Measurements from ENCODE around the gene PRMT3.

The PRMT3 gene

DNA sequence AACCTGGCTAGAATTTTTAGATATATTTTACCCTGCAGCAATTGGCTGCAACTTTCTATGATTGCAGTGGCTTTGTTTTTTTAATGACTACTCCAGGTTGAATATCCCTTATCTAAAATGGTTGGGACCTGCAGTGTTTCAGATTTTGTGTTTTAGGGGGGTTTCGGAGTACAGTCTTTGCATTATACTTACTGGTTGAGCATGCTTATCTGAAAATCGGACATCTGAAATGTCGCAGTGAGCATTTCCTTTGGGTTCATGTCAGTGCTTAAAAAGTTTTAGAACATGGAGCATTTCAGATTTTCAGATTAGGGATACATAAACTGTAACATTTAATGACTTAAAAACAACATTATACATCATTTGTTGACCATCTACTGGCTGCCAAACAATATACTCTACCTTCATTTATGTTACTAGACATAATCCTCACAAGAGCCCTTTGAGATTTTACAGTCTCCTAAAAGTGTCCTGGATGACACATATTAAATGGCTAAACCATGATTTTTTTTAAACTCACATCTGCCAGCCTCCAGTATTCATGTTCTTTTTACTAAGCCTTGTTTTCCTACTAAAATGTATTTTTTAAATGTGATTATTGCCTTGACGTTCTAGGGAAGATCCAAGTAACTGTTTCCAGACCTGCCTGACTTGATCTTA is 66.3 kb downstream of the PRMT3 start:
- no peak for DNase-seq (ENCODE audit: extremely low read depth, low read depth)
- no peak overlapping the region for H3K4me3 ChIP-seq (replicated peaks; ENCODE audit: low read depth, low read length)
- TF ChIP-seq, protein P1, sequence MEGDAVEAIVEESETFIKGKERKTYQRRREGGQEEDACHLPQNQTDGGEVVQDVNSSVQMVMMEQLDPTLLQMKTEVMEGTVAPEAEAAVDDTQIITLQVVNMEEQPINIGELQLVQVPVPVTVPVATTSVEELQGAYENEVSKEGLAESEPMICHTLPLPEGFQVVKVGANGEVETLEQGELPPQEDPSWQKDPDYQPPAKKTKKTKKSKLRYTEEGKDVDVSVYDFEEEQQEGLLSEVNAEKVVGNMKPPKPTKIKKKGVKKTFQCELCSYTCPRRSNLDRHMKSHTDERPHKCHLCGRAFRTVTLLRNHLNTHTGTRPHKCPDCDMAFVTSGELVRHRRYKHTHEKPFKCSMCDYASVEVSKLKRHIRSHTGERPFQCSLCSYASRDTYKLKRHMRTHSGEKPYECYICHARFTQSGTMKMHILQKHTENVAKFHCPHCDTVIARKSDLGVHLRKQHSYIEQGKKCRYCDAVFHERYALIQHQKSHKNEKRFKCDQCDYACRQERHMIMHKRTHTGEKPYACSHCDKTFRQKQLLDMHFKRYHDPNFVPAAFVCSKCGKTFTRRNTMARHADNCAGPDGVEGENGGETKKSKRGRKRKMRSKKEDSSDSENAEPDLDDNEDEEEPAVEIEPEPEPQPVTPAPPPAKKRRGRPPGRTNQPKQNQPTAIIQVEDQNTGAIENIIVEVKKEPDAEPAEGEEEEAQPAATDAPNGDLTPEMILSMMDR (IDR thresholded peaks at IDR 0.05; ENCODE audit: low read depth, low read length, missing control alignments) = no peak

DNA sequence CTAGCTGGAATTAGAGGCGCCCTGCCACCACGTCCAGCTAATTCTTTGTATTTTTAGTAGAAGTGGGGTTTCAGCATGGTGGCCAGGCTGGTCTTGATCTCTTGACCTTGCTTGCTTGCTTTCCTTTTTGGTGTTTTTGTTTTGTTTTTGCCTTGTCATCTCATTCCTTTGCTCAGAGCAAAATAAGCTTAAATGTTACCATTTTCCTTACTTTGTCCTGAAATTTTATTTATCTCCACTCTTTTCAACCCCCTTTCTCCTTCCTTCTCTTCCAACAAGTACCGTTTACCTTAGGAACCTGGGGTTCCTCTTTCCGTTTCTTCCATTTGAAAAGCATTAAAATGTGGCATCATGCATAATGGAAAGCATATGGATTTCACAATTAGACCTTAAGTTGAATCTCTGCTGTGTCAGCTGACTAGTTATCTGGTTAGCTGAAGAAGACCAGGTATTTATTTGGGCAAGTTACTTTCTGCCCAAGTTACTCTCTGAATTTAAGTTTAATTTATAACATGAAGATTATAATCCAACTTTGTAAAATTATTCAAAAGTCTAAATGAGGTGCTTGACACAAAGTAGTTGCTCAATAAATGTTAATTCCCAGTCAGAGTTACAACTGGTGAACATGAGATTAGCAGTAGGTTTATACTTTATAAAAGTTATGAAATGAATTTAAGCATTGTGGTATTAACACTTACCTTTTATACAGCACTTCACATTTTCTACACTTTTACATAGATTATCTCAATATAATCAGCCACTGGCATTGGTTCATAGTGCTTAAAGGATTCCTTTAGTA is 69.7 kb downstream of the PRMT3 start:
- H3K4me3 ChIP-seq (replicated peaks; ENCODE audit: low read depth, low read length) = no peak overlapping the region
- TF ChIP-seq, protein P1 (IDR thresholded peaks at IDR 0.05; ENCODE audit: low read depth, low read length, missing control alignments) = no peak
- DNase-seq (ENCODE audit: extremely low read depth, low read depth) = no peak

DNA sequence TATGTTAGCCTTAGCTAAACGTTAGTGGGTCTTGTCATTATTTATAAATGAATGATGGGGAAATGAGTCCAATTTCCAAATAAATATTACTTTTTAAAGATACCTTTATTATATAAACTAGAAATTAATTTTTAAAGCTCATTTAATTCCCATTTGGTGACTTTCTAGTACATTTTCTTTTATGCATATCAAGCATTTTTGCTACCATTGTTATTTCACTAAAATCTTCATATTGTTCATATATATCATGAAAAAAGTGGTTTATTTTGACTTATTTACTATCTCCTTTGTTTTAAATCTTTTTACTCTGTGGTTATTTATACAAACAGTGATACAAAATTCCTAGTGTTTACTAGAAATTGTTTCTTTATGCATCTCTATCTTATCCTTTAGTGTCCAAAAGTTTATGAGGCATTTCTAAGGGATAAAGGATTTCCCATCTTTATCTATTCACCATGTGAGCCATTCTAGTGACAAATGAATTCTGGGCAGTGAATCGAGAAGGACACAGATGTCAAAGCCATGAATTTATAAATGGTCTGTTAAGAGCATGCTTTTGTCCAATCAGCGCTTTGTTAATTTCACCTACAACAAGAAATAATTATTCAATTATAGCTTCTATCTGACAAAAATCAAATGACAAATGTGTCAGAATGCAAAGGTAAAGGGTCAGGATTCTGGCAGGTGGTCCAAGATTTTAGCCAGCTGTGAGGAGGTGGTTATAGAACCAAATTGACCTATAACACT is 70.6 kb downstream of the PRMT3 start:
- no peak for DNase-seq (ENCODE audit: extremely low read depth, low read depth)

DNA sequence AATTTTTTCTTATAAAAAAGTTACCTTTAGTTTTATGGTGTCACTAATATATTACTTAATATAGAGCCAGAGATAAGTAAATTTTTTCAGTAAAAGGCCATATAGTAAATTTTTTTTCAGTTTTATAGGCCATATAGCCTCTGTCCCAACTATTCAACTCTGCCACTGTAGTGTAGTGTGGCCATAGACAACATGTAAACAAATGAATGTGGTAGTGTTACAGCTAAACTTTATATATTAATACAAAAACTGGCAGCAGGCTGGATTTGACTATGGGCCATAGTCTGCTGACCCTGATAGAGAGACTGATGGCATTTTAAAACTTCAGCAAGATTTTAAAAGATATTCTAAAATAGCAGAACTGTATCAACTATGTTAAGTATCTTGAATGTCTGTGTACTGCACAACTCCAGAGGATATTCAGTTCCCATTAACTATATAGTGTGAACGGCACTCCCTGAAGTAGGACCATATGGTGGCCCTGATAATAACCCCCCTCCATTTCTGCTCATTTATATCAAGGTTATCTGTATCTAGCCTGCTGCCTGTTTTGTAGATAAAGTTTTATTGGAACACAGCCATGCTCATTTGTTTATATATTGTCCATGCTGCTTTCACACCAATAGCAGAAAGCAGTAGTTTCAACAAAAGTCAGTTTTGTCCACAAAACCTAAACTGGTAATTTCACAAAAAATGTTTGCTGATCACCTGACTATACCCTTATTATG is 71.6 kb downstream of the PRMT3 start:
- no peak for DNase-seq (ENCODE audit: extremely low read depth, low read depth)
- TF ChIP-seq, protein P1 (IDR thresholded peaks at IDR 0.05; ENCODE audit: low read depth, low read length, missing control alignments) = no peak
- H3K4me3 ChIP-seq (replicated peaks; ENCODE audit: low read depth, low read length) = no peak overlapping the region

More for the DNA sequence above, 70.6 kb downstream of the PRMT3 start:
- TF ChIP-seq, protein P1 (IDR thresholded peaks at IDR 0.05; ENCODE audit: low read depth, low read length, missing control alignments) = no peak
- no peak overlapping the region for H3K4me3 ChIP-seq (replicated peaks; ENCODE audit: low read depth, low read length)

DNA sequence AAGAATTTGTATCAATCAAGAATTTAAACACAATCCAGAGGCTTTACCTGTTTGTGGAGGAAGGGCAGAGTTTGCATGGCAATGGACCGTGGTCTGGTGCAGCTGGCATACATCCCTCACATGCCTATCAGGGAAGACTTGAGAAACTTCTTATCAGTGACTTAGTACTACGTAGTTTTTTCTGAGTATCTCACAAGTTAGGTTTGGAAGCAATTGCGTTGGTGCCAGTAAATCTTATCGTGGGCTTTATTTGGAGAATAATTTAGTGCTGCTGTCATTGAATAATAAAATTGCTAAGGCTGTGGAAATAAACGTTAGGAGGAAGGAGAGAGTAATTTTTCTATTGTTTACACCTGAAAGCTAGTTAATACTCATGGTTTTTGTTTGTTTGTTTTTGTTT is 72.3 kb downstream of the PRMT3 start:
- no peak overlapping the region for H3K4me3 ChIP-seq (replicated peaks; ENCODE audit: low read depth, low read length)
- DNase-seq (ENCODE audit: extremely low read depth, low read depth) = no peak
- TF ChIP-seq, protein P1 (IDR thresholded peaks at IDR 0.05; ENCODE audit: low read depth, low read length, missing control alignments) = no peak

DNA sequence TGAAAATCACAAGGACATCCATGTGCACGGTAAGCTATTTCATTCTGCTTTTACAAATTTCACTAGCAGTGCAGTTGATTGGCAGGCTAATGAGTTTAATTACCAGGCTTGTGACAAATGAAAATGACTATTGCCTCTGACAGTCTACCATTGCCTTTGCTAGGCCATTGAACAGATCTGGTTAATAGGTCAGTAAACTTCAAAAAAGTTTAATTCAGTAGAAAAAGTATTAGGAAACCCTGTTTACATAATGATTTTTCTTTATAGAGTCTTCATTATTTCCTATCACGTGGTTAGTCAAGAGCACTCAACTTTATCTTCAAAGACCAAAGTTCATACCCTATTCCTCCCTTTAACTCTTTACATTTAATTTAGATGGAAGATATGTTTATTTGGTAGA is 77.0 kb downstream of the PRMT3 start:
- TF ChIP-seq, protein P1 (IDR thresholded peaks at IDR 0.05; ENCODE audit: low read depth, low read length, missing control alignments) = no peak
- H3K4me3 ChIP-seq (replicated peaks; ENCODE audit: low read depth, low read length) = no peak overlapping the region
- DNase-seq (ENCODE audit: extremely low read depth, low read depth) = no peak
